ENCODE results near the gene ZFAND3.

The ZFAND3 gene

GRCh38 chr6:37897818-37898515 is 78.4 kb downstream of the ZFAND3 start:
- Histone ChIP-seq H3K4me1 (no peaks in the 10 kb centered on the region), H3K27me3 (no peaks in the 10 kb centered on the region), H3K4me3 (ENCODE audit: low read depth, low read length) (no peak overlapping the region), H3K9me3 (no peaks in the 10 kb centered on the region), H3K36me3 (no peaks in the 10 kb centered on the region)
- TF ChIP-seq CTCF (IDR thresholded peaks at IDR 0.05; ENCODE audit: low read depth, low read length) = no peak
- DNase-seq = no peak

GRCh38 chr6:37903351-37904340 is 84.1 kb downstream of the ZFAND3 start:
- Histone ChIP-seq H3K27me3 (no peaks in the 10 kb centered on the region), H3K4me1 (peaks cover 11% of the 10 kb centered on the region), H3K9me3 (no peaks in the 10 kb centered on the region; the same call in 1 of the 2 replicates), H3K36me3 (no peaks in the 10 kb centered on the region), H3K4me3 (ENCODE audit: low read depth, low read length) (no peak overlapping the region)
- DNase-seq = no peak
- TF ChIP-seq CTCF (IDR thresholded peaks at IDR 0.05; ENCODE audit: low read depth, low read length) = no peak

GRCh38 chr6:37904590-37904989 is 85.1 kb downstream of the ZFAND3 start:
- DNase-seq = no peak
- no peak for TF ChIP-seq CTCF (IDR thresholded peaks at IDR 0.05; ENCODE audit: low read depth, low read length)
- Histone ChIP-seq H3K4me3 (ENCODE audit: low read depth, low read length) (no peak overlapping the region), H3K27me3 (no peaks in the 10 kb centered on the region), H3K4me1 (peaks cover 11% of the 10 kb centered on the region), H3K9me3 (no peaks in the 10 kb centered on the region; the same call in 1 of the 2 replicates), H3K36me3 (no peaks in the 10 kb centered on the region)

GRCh38 chr6:37906121-37906520 is 86.6 kb downstream of the ZFAND3 start:
- Histone ChIP-seq H3K9me3 (no peaks in the 10 kb centered on the region; the same call in 1 of the 2 replicates), H3K36me3 (no peaks in the 10 kb centered on the region), H3K4me1 (peaks cover 11% of the 10 kb centered on the region), H3K27me3 (no peaks in the 10 kb centered on the region), H3K4me3 (ENCODE audit: low read depth, low read length) (no peak overlapping the region)
- DNase-seq = no peak
- TF ChIP-seq CTCF (IDR thresholded peaks at IDR 0.05; ENCODE audit: low read depth, low read length) = no peak

GRCh38 chr6:37910998-37911397 is 91.5 kb downstream of the ZFAND3 start:
- Histone ChIP-seq H3K4me1 (no peaks in the 10 kb centered on the region), H3K9me3 (no peaks in the 10 kb centered on the region), H3K27me3 (no peaks in the 10 kb centered on the region), H3K36me3 (no peaks in the 10 kb centered on the region; the same call in 1 of the 2 replicates), H3K4me3 (ENCODE audit: low read depth, low read length) (no peak overlapping the region)
- TF ChIP-seq CTCF (IDR thresholded peaks at IDR 0.05; ENCODE audit: low read depth, low read length) = no peak
- DNase-seq = no peak
